ENCODE data around the gene PPP1R14C. TPM values are rescaled to one million over a fixed set of nuclear protein-coding genes. Genes with fewer than 3 reads are reported as not detected.

The PPP1R14C gene
- total and polyA plus RNA-seq, 8 donors, result 0.09 to 7.3 (median 0.74) TPM

- no peak overlapping the region for H3K27ac ChIP-seq
- FAIRE-seq (no peak), ATAC-seq (no peak), DNase-seq (no peak)
- no peaks in the 10 kb centered on the region for H3K4me1 ChIP-seq
- H3K36me3 ChIP-seq, result no peaks in the 10 kb centered on the region
- TF ChIP-seq CTCF (IDR thresholded peaks at IDR 0.05), result no peak
- no peak overlapping the region for H3K4me3 ChIP-seq
- H3K9me3 ChIP-seq, result no peaks in the 10 kb centered on the region
- WGBS, 2 donors, result 91 to 94% methylated on average over 2 of the region's 2 CpGs
- intact Hi-C loops (cut with DNase I), result no loop called here
- H3K27me3 ChIP-seq, result no peaks in the 10 kb centered on the region
Observed at GRCh38 chr6:150247803-150248202, 105.0 kb downstream of the PPP1R14C start.

DNA sequence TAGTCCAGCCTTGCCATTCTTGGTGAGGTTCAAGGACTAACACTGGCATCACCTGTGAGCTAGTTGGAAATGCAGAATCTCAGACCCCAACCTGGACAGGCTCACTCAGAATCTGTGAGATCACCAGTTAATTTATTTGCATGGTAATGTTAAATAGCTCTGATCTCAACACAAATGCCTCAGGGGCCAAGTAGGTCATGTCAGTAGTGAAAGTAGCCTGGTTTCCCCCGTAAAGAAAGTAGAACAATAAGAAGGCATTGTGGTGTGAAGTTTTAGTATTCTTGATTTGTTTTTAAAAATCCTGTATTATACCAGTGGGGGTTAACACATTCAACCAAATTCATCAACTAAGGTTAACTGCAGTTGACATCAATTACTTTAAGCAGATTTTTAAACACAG, 105.5 kb downstream of the PPP1R14C start:
- Histone ChIP-seq H3K4me3 (no peak overlapping the region), H3K27ac (no peak overlapping the region), H3K27me3 (no peaks in the 10 kb centered on the region), H3K36me3 (no peaks in the 10 kb centered on the region), H3K4me1 (no peaks in the 10 kb centered on the region), H3K9me3 (no peaks in the 10 kb centered on the region)
- FAIRE-seq (no peak), ATAC-seq (no peak), DNase-seq (no peak)
- TF ChIP-seq CTCF (IDR thresholded peaks at IDR 0.05), result no peak
- intact Hi-C loops (cut with DNase I), result no loop called here
- 80 to 82% methylated on average over 1 of the region's 1 CpG for WGBS, 2 donors

DNA sequence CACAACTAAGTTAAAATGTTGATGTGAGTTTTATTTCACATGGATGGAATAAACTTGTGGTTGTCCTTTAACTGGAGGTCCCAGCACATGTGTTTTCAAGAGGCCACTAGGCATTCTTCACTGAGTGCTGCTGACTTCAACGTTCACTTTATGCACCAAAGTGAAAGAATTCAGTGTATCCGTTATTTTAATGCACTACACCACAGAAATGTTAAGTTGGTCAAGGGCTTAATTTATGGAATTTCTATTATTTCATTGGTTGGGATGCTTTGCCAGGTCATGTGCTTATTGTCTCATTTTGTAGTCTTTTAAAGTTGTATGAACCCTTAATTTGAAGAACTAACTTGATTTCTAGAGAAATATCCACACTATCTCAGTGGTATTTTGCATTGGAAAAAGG, 106.4 kb downstream of the PPP1R14C start:
- no peak overlapping the region for H3K4me3 ChIP-seq
- H3K9me3 ChIP-seq, result no peaks in the 10 kb centered on the region
- H3K4me1 ChIP-seq, result no peaks in the 10 kb centered on the region
- no peak for ATAC-seq
- H3K27ac ChIP-seq, result no peak overlapping the region
- H3K36me3 ChIP-seq, result no peaks in the 10 kb centered on the region
- no peak for DNase-seq
- no peak for TF ChIP-seq CTCF (IDR thresholded peaks at IDR 0.05)
- FAIRE-seq, result no peak
- no peaks in the 10 kb centered on the region for H3K27me3 ChIP-seq
- intact Hi-C loops (cut with DNase I), result no loop called here
- 83 to 84% methylated on average over 2 of the region's 2 CpGs for WGBS, 2 donors

DNA sequence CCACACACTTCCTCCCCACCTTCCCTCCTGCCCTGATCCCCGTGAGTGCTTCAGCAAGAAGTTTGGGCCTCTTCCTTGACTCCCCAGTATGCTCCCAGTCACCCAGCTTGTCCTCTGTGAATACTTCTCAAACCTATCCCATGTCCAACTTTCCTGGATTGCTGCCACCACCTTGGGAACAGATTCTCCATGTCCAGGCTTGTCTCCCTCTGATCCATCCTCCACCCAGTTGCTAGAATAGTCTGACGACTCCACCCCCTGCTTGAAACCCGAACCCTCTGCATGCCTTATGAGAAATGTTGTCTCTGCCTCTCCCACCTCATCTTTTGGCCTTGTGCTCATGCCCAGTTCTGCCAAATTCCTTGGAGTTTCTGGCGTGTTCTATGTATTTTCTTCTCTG, 108.0 kb downstream of the PPP1R14C start:
- Histone ChIP-seq H3K27me3 (no peaks in the 10 kb centered on the region), H3K4me1 (no peaks in the 10 kb centered on the region), H3K4me3 (no peak overlapping the region), H3K9me3 (no peaks in the 10 kb centered on the region), H3K27ac (no peak overlapping the region), H3K36me3 (no peaks in the 10 kb centered on the region)
- intact Hi-C loops (cut with DNase I), result no loop called here
- no peak for FAIRE-seq
- WGBS, 2 donors, result 64 to 75% methylated on average over 4 of the region's 4 CpGs
- DNase-seq, result no peak
- ATAC-seq, result no peak
- TF ChIP-seq CTCF (IDR thresholded peaks at IDR 0.05), result no peak

GRCh38 chr6:150251566-150252186, 108.8 kb downstream of the PPP1R14C start:
- intact Hi-C loops (cut with DNase I), result no loop called here
- ATAC-seq, result no peak

More at GRCh38 chr6:150251566-150252186, 108.8 kb downstream of the PPP1R14C start:
- Histone ChIP-seq H3K36me3 (no peaks in the 10 kb centered on the region), H3K27me3 (no peaks in the 10 kb centered on the region), H3K4me3 (no peak overlapping the region), H3K27ac (no peak overlapping the region), H3K9me3 (no peaks in the 10 kb centered on the region), H3K4me1 (no peaks in the 10 kb centered on the region)
- no peak for FAIRE-seq
- TF ChIP-seq CTCF (IDR thresholded peaks at IDR 0.05), result no peak
- 81 to 82% methylated on average over 6 of the region's 6 CpGs for WGBS, 2 donors
- no peak for DNase-seq
